PFSK-1 (cell line): ENCODE results near the gene GCN1.

Experiments
- POLR2AphosphoS5 ChIP-seq: IDR thresholded peaks from 2 replicates; pipeline ENCODE4 v1.6.1; 2012; ENCODE audit warnings: low read depth, mild to moderate bottlenecking, control low read depth, low read length, moderate library complexity
- SIN3A ChIP-seq: IDR thresholded peaks from 2 replicates; pipeline ENCODE4 v1.6.1; 2012; ENCODE audit warnings: mild to moderate bottlenecking, low read length, moderate library complexity, borderline replicate concordance; ENCODE audit not compliant: insufficient read depth
- TAF1 ChIP-seq: IDR thresholded peaks from 2 replicates; pipeline ENCODE4 v1.6.1; 2012; ENCODE audit warnings: low read length, control low read depth, borderline replicate concordance; ENCODE audit not compliant: insufficient read depth
- TF ChIP-seq, protein P1 (sequence below), 2 experiments: IDR thresholded peaks; 2 replicates each; pipeline versions ENCODE4 v1.6.1 to v1.8.0; 2011 to 2012; ENCODE audit warnings: low read depth in 2 of 2, low read length in 2 of 2, control low read depth in 1 of 2, inconsistent platforms in 1 of 2, mild to moderate bottlenecking in 1 of 2, moderate library complexity in 1 of 2; ENCODE audit not compliant: insufficient read depth in 1 of 2

GRCh38 chr12:120134307-120134980, 60.1 kb downstream of the GCN1 start:
- TF ChIP-seq, protein P1, sequence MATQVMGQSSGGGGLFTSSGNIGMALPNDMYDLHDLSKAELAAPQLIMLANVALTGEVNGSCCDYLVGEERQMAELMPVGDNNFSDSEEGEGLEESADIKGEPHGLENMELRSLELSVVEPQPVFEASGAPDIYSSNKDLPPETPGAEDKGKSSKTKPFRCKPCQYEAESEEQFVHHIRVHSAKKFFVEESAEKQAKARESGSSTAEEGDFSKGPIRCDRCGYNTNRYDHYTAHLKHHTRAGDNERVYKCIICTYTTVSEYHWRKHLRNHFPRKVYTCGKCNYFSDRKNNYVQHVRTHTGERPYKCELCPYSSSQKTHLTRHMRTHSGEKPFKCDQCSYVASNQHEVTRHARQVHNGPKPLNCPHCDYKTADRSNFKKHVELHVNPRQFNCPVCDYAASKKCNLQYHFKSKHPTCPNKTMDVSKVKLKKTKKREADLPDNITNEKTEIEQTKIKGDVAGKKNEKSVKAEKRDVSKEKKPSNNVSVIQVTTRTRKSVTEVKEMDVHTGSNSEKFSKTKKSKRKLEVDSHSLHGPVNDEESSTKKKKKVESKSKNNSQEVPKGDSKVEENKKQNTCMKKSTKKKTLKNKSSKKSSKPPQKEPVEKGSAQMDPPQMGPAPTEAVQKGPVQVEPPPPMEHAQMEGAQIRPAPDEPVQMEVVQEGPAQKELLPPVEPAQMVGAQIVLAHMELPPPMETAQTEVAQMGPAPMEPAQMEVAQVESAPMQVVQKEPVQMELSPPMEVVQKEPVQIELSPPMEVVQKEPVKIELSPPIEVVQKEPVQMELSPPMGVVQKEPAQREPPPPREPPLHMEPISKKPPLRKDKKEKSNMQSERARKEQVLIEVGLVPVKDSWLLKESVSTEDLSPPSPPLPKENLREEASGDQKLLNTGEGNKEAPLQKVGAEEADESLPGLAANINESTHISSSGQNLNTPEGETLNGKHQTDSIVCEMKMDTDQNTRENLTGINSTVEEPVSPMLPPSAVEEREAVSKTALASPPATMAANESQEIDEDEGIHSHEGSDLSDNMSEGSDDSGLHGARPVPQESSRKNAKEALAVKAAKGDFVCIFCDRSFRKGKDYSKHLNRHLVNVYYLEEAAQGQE (IDR thresholded peaks at IDR 0.05; ENCODE audit: insufficient read depth in 1 of 2, low read depth in 2 of 2, low read length in 2 of 2), result no peak
- TF ChIP-seq POLR2AphosphoS5 (no peak), SIN3A (no peak), TAF1 (no peak)
